Uterus (tissue), 2 donors: Measurements from ENCODE around the gene CSDE1.

Experiments
- CTCF ChIP-seq, 4 experiments: fragments of 200-600 bp in 2 of 4; fragments of 450-650 bp in 2 of 4; sonication (generic) in 2 of 4; IDR thresholded peaks; one replicate each; pipeline ENCODE4 v1.5.1; 2016 to 2019; ENCODE audit warnings: antibody characterized with exemption in 4 of 4, mild to moderate bottlenecking in 2 of 4, moderate library complexity in 1 of 4
- POLR2A ChIP-seq, 2 donors: fragments of 450-650 bp; IDR thresholded peaks; one replicate each; pipeline ENCODE4 v1.6.1; 2016; ENCODE audit warnings: antibody characterized with exemption in 2 of 2, mild to moderate bottlenecking in 1 of 2, moderate library complexity in 1 of 2

DNA sequence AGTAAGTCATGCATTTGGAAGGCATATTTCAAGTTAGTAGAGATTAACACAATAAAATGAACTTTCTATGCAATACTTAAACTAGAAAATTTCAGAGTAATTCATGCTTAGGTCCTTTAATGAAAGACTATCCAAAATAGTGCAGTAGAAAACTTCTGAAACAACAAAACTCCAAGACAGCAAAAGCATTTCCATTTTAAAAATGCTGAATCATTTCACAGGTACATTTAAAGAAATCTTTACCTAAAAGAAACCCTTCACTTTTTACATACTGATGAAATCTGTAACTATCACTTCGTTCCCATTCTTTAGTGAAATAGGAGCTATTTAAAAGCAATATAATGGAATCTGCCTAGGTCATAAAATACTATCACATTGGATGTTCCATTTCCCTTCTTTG, 17.5 kb downstream of the CSDE1 start:
- no peak for TF ChIP-seq CTCF (IDR thresholded peaks at IDR 0.05)
- TF ChIP-seq POLR2A (IDR thresholded peaks at IDR 0.05) = no peak
